ENCODE measurements around the gene TOP1.

The TOP1 gene

GRCh38 chr20:41166201-41167117, 137.8 kb downstream of the TOP1 start:
- no peak for TF ChIP-seq CTCF (IDR thresholded peaks at IDR 0.05; ENCODE audit: low read depth, low read length, missing control alignments)
- no peak overlapping the region for H3K4me3 ChIP-seq (replicated peaks; ENCODE audit: low read depth, low read length)
- DNase-seq (ENCODE audit: extremely low read depth, low read depth) = no peak

- no peak overlapping the region for H3K4me3 ChIP-seq (replicated peaks; ENCODE audit: low read depth, low read length)
- no peak for DNase-seq (ENCODE audit: extremely low read depth, low read depth)
- TF ChIP-seq CTCF (IDR thresholded peaks at IDR 0.05; ENCODE audit: low read depth, low read length, missing control alignments) = no peak
Observed at GRCh38 chr20:41167118-41167470, 138.5 kb downstream of the TOP1 start.

- no peak for TF ChIP-seq CTCF (IDR thresholded peaks at IDR 0.05; ENCODE audit: low read depth, low read length, missing control alignments)
- no peak overlapping the region for H3K4me3 ChIP-seq (replicated peaks; ENCODE audit: low read depth, low read length)
- no peak for DNase-seq (ENCODE audit: extremely low read depth, low read depth)
Observed at GRCh38 chr20:41167481-41168253, 139.0 kb downstream of the TOP1 start.

- H3K4me3 ChIP-seq (replicated peaks; ENCODE audit: low read depth, low read length) = no peak overlapping the region
- DNase-seq (ENCODE audit: extremely low read depth, low read depth) = no peak
- TF ChIP-seq CTCF (IDR thresholded peaks at IDR 0.05; ENCODE audit: low read depth, low read length, missing control alignments) = no peak
Observed at GRCh38 chr20:41168281-41169161, 139.9 kb downstream of the TOP1 start.

GRCh38 chr20:41169162-41169690, 140.6 kb downstream of the TOP1 start:
- TF ChIP-seq CTCF (IDR thresholded peaks at IDR 0.05; ENCODE audit: low read depth, low read length, missing control alignments) = no peak
- no peak overlapping the region for H3K4me3 ChIP-seq (replicated peaks; ENCODE audit: low read depth, low read length)
- no peak for DNase-seq (ENCODE audit: extremely low read depth, low read depth)

GRCh38 chr20:41169791-41170351, 141.2 kb downstream of the TOP1 start:
- TF ChIP-seq CTCF (IDR thresholded peaks at IDR 0.05; ENCODE audit: low read depth, low read length, missing control alignments) = no peak
- DNase-seq (ENCODE audit: extremely low read depth, low read depth) = peak; percentile 30
- no peak overlapping the region for H3K4me3 ChIP-seq (replicated peaks; ENCODE audit: low read depth, low read length)
